ENCODE results near the gene RNF187. TPM values are rescaled to one million over a fixed set of nuclear protein-coding genes. Genes with fewer than 3 reads are reported as not detected.

The RNF187 gene
- total and polyA plus RNA-seq, 10 of the 15 experiments (the other 5 are each of a cell fraction or from before 2014, with no cell fraction given) = 2.6 to 116 (median 29.5) TPM

DNA sequence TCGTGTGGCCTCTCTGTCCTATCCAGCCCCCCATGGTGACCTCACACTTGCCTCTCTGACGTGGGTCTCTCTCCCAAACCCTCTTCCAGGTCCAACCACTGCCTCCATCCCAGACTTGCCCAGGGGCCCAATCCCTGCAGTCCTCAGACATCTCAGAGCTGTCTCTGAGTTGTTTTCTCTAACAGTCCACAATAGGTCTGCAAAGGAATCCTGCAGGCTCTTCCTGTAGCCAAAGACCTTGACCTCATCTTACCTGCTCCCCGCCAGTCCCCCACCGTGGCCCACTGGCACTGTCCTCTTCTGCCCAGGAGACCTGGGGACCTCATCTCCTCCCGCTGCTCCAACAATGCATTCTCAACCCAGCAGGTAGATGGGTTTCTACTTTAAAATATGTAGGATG is 10.0 kb downstream of the RNF187 start (continued):
- TF ChIP-seq, protein P1, sequence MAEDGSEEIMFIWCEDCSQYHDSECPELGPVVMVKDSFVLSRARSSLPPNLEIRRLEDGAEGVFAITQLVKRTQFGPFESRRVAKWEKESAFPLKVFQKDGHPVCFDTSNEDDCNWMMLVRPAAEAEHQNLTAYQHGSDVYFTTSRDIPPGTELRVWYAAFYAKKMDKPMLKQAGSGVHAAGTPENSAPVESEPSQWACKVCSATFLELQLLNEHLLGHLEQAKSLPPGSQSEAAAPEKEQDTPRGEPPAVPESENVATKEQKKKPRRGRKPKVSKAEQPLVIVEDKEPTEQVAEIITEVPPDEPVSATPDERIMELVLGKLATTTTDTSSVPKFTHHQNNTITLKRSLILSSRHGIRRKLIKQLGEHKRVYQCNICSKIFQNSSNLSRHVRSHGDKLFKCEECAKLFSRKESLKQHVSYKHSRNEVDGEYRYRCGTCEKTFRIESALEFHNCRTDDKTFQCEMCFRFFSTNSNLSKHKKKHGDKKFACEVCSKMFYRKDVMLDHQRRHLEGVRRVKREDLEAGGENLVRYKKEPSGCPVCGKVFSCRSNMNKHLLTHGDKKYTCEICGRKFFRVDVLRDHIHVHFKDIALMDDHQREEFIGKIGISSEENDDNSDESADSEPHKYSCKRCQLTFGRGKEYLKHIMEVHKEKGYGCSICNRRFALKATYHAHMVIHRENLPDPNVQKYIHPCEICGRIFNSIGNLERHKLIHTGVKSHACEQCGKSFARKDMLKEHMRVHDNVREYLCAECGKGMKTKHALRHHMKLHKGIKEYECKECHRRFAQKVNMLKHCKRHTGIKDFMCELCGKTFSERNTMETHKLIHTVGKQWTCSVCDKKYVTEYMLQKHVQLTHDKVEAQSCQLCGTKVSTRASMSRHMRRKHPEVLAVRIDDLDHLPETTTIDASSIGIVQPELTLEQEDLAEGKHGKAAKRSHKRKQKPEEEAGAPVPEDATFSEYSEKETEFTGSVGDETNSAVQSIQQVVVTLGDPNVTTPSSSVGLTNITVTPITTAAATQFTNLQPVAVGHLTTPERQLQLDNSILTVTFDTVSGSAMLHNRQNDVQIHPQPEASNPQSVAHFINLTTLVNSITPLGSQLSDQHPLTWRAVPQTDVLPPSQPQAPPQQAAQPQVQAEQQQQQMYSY (CRISPR knock-in tag; IDR thresholded peaks at IDR 0.05) = no peak
- TF ChIP-seq ATF7 (IDR thresholded peaks at IDR 0.05; ENCODE audit: low read depth) = no peak

DNA sequence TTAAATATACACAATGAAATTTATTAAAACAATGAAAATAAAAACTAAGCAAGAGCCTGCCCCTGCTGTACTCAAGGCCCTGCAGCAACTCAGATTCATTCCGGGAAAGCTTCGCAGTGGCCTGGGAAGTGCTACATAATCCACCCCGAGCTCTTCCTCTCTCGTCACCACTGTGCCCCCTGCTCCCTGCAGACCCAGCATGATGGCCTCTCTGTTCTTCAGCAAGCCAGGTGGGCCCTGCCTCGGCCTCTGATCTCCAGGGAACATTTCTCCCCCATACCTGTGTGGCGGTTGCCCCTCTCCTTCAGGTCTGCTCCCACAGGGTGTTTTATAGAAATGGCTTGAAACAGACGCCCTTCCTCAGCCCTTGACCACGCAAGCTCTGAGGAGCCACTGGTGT is 10.6 kb downstream of the RNF187 start:
- Histone ChIP-seq H4K20me1 (ENCODE audit: control insufficient read depth, insufficient read depth) (no peaks in the 10 kb centered on the region), H3K9ac (ENCODE audit: control insufficient read depth, insufficient read depth, low read length) (no peak overlapping the region), H3K27ac (ENCODE audit: control insufficient read depth, insufficient read depth) (no peak overlapping the region), H3K27me3 (replicated peaks in 1 of 2; ENCODE audit: control insufficient read depth in 2 of 2, insufficient read depth in 2 of 2, low read length in 1 of 2) (no peaks in the 10 kb centered on the region), H3K36me3 (ENCODE audit: control insufficient read depth in 2 of 2, insufficient read depth in 2 of 2, low read length in 1 of 2) (peaks cover 7 to 8% of the 10 kb centered on the region in 2 experiments; a peak in 3 of 4 replicates), H3K79me2 (ENCODE audit: control insufficient read depth, insufficient read depth, low read length) (no peaks in the 10 kb centered on the region), H2AFZ (ENCODE audit: control insufficient read depth, low read depth, low read length) (no peak overlapping the region), H3K4me2 (ENCODE audit: control insufficient read depth, insufficient read depth) (no peak overlapping the region), H3K4me3 (no peak overlapping the region), H3K4me1 (ENCODE audit: control insufficient read depth, insufficient read depth, low read length) (peaks cover 19% of the 10 kb centered on the region), H3K9me3 (replicated peaks; ENCODE audit: control insufficient read depth, insufficient read depth, low read length) (no peaks in the 10 kb centered on the region)
- in situ Hi-C loops (cut with MboI) = no loop called here
- DNase-seq (ENCODE audit: low read depth, low spot score) (no peak), FAIRE-seq (no peak), ATAC-seq (no peak)
- ChIA-PET POLR2A (interaction anchor here (1.0 kb wide), 1 partner anchor 11 kb away, joined by 4 read pairs; the partner anchor contains the start of gene RNF187), CTCF (no interaction called here), SMC1A (ENCODE audit: uncharacterized antibody, unreplicated experiment) (interaction anchor here (1.1 kb wide), 1 partner anchor 8 kb away, joined by 4 read pairs; no protein-coding TSS in a partner anchor), RAD21 (ENCODE audit: unreplicated experiment) (no interaction called here)
- no TSS peak for BruUV-seq (replicated peaks)
- intact Hi-C loops (cut with micrococcal nuclease; ENCODE audit: unreplicated experiment) = no loop called here
- 98% methylated on average over 8 of the region's 8 CpGs for WGBS (ENCODE audit: insufficient coverage, insufficient replicate concordance, low lambda C conversion rate, missing lambda C conversion rate)
- TF ChIP-seq SMARCA5 (IDR thresholded peaks at IDR 0.05) = no peak
- TF ChIP-seq, protein P2, sequence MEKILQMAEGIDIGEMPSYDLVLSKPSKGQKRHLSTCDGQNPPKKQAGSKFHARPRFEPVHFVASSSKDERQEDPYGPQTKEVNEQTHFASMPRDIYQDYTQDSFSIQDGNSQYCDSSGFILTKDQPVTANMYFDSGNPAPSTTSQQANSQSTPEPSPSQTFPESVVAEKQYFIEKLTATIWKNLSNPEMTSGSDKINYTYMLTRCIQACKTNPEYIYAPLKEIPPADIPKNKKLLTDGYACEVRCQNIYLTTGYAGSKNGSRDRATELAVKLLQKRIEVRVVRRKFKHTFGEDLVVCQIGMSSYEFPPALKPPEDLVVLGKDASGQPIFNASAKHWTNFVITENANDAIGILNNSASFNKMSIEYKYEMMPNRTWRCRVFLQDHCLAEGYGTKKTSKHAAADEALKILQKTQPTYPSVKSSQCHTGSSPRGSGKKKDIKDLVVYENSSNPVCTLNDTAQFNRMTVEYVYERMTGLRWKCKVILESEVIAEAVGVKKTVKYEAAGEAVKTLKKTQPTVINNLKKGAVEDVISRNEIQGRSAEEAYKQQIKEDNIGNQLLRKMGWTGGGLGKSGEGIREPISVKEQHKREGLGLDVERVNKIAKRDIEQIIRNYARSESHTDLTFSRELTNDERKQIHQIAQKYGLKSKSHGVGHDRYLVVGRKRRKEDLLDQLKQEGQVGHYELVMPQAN (conservative IDR thresholded peaks at IDR 0.05) = no peak
- TF ChIP-seq, protein P3, sequence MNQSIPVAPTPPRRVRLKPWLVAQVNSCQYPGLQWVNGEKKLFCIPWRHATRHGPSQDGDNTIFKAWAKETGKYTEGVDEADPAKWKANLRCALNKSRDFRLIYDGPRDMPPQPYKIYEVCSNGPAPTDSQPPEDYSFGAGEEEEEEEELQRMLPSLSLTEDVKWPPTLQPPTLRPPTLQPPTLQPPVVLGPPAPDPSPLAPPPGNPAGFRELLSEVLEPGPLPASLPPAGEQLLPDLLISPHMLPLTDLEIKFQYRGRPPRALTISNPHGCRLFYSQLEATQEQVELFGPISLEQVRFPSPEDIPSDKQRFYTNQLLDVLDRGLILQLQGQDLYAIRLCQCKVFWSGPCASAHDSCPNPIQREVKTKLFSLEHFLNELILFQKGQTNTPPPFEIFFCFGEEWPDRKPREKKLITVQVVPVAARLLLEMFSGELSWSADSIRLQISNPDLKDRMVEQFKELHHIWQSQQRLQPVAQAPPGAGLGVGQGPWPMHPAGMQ (IDR thresholded peaks at IDR 0.05; ENCODE audit: borderline replicate concordance) = no peak
- no peak for TF ChIP-seq FOXK2 (IDR thresholded peaks at IDR 0.05)
- TF ChIP-seq CBX5 (IDR thresholded peaks at IDR 0.05; ENCODE audit: low read depth) = no peak
- TF ChIP-seq NRF1 (conservative IDR thresholded peaks at IDR 0.05; ENCODE audit: low read depth, low read length) = no peak
- TF ChIP-seq RBBP5 (conservative IDR thresholded peaks at IDR 0.05) = no peak
- TF ChIP-seq EP300 (IDR thresholded peaks at IDR 0.05; ENCODE audit: borderline replicate concordance in 1 of 2, control insufficient read depth in 1 of 2, low read depth in 2 of 2, low read length in 2 of 2) = no peak
- TF ChIP-seq FOS (IDR thresholded peaks at IDR 0.05; ENCODE audit: borderline replicate concordance, extremely low read depth, insufficient read length) = no peak
